ENCODE results near the gene PLPP1.

PLPP1 gene

GRCh38 chr5:55418994-55419968, 115.5 kb downstream of the PLPP1 start:
- TF ChIP-seq POLR2A (IDR thresholded peaks at IDR 0.05; ENCODE audit: extremely low read depth, insufficient read length) (no peak), CTCF (IDR thresholded peaks at IDR 0.05; ENCODE audit: low read depth, low read length) (no peak), MAX (IDR thresholded peaks at IDR 0.05; ENCODE audit: low read depth, low read length) (no peak), MYC (IDR thresholded peaks at IDR 0.05; ENCODE audit: low read depth, low read length) (no peak)
- DNase-seq (ENCODE audit: low read depth) = no peak
- no peak overlapping the region for H3K4me3 ChIP-seq (ENCODE audit: low read depth, low read length)

GRCh38 chr5:55416306-55416705, 118.5 kb downstream of the PLPP1 start:
- DNase-seq (ENCODE audit: low read depth) = no peak
- no peak for TF ChIP-seq MYC (IDR thresholded peaks at IDR 0.05; ENCODE audit: low read depth, low read length)
- TF ChIP-seq CTCF (IDR thresholded peaks at IDR 0.05; ENCODE audit: low read depth, low read length) = no peak
- TF ChIP-seq POLR2A (IDR thresholded peaks at IDR 0.05; ENCODE audit: extremely low read depth, insufficient read length) = no peak
- TF ChIP-seq MAX (IDR thresholded peaks at IDR 0.05; ENCODE audit: low read depth, low read length) = no peak
- no peak overlapping the region for H3K4me3 ChIP-seq (ENCODE audit: low read depth, low read length)

GRCh38 chr5:55415071-55415470, 119.7 kb downstream of the PLPP1 start:
- H3K4me3 ChIP-seq (ENCODE audit: low read depth, low read length) = no peak overlapping the region
- DNase-seq (ENCODE audit: low read depth) = no peak
- TF ChIP-seq MYC (IDR thresholded peaks at IDR 0.05; ENCODE audit: low read depth, low read length) (no peak), POLR2A (IDR thresholded peaks at IDR 0.05; ENCODE audit: extremely low read depth, insufficient read length) (no peak), CTCF (IDR thresholded peaks at IDR 0.05; ENCODE audit: low read depth, low read length) (no peak), MAX (IDR thresholded peaks at IDR 0.05; ENCODE audit: low read depth, low read length) (no peak)

- no peak for TF ChIP-seq CTCF (IDR thresholded peaks at IDR 0.05; ENCODE audit: low read depth, low read length)
- no peak for TF ChIP-seq MAX (IDR thresholded peaks at IDR 0.05; ENCODE audit: low read depth, low read length)
- no peak for TF ChIP-seq POLR2A (IDR thresholded peaks at IDR 0.05; ENCODE audit: extremely low read depth, insufficient read length)
- TF ChIP-seq MYC (IDR thresholded peaks at IDR 0.05; ENCODE audit: low read depth, low read length) = no peak
- no peak overlapping the region for H3K4me3 ChIP-seq (ENCODE audit: low read depth, low read length)
These were observed 121.1 kb downstream of the PLPP1 start for GRCh38 chr5:55413644-55414043.

GRCh38 chr5:55411876-55412275, 122.9 kb downstream of the PLPP1 start:
- H3K4me3 ChIP-seq (ENCODE audit: low read depth, low read length) = no peak overlapping the region
- DNase-seq (ENCODE audit: low read depth) = no peak
- TF ChIP-seq CTCF (IDR thresholded peaks at IDR 0.05; ENCODE audit: low read depth, low read length) = no peak
- TF ChIP-seq MYC (IDR thresholded peaks at IDR 0.05; ENCODE audit: low read depth, low read length) = no peak
- TF ChIP-seq MAX (IDR thresholded peaks at IDR 0.05; ENCODE audit: low read depth, low read length) = no peak
- TF ChIP-seq POLR2A (IDR thresholded peaks at IDR 0.05; ENCODE audit: extremely low read depth, insufficient read length) = no peak

More at GRCh38 chr5:55413644-55414043, 121.1 kb downstream of the PLPP1 start:
- no peak for DNase-seq (ENCODE audit: low read depth)

Measured in NB4 (cell line).